Common myeloid progenitor, CD34-positive (primary cell): Measurements from ENCODE around the gene MMP28.
A peak's percentile ranks its signal among the peaks of the same experiment; 100 is the strongest.

Experiments used
- CTCF ChIA-PET: fragments of 350-600 bp; sonication (Branson Sonifier 250); formaldehyde crosslinking; loops from one replicate; lab custom pipeline; 2021; ENCODE audit warnings: antibody characterized with exemption; lab: Charles Lee
- POLR2A ChIA-PET: fragments of 350-600 bp; sonication (Branson Sonifier 250); formaldehyde crosslinking; loops from one replicate; lab custom pipeline; 2021; ENCODE audit warnings: antibody characterized with exemption; lab: Charles Lee
- DNase-seq, 3 donors: peaks; one replicate each; pipeline versions ENCODE4 v3.0.0 to v3.0.0-alpha.2; 2013
- H3K27ac ChIP-seq, 2 experiments: 1 replicate in 1 of 2; 2 replicates in 1 of 2; pipeline ENCODE4 v1.7.0; 2013; ENCODE audit warnings: inconsistent platforms in 2 of 2, low read length in 2 of 2, mild to moderate bottlenecking in 2 of 2, low read depth in 1 of 2, moderate library complexity in 1 of 2; ENCODE audit not compliant: severe bottlenecking in 2 of 2, insufficient read depth in 1 of 2, poor library complexity in 1 of 2
- H3K27me3 ChIP-seq, 5 experiments: replicated peaks in 2 of 5; 1 replicate in 3 of 5; 2 replicates in 2 of 5; pipeline versions ENCODE4 v1.6.1 to v1.7.0; 2013; ENCODE audit warnings: low read length in 4 of 5, mild to moderate bottlenecking in 2 of 5, moderate library complexity in 2 of 5, inconsistent platforms in 1 of 5; ENCODE audit not compliant: insufficient read depth in 5 of 5, control insufficient read depth in 4 of 5
- H3K36me3 ChIP-seq, 4 experiments: 1 replicate in 2 of 4; 2 replicates in 2 of 4; pipeline versions ENCODE4 v1.6.1 to v1.7.0; 2013; ENCODE audit warnings: low read length in 3 of 4, control low read depth in 1 of 4, mild to moderate bottlenecking in 1 of 4; ENCODE audit not compliant: control insufficient read depth in 4 of 4, insufficient read depth in 4 of 4
- H3K4me1 ChIP-seq, 4 experiments: 1 replicate in 3 of 4; 2 replicates in 1 of 4; pipeline versions ENCODE4 v1.6.1 to v1.7.1; 2013; ENCODE audit warnings: low read length in 3 of 4, mild to moderate bottlenecking in 3 of 4, control low read depth in 1 of 4, inconsistent platforms in 1 of 4, moderate library complexity in 1 of 4; ENCODE audit not compliant: control insufficient read depth in 4 of 4, insufficient read depth in 4 of 4; ENCODE audit errors: control extremely low read depth in 1 of 4
- H3K4me3 ChIP-seq, 7 experiments: 1 replicate in 4 of 7; 2 replicates in 3 of 7; pipeline versions ENCODE4 v1.5.1 to v1.7.0; 2013; ENCODE audit warnings: mild to moderate bottlenecking in 7 of 7, low read length in 6 of 7, moderate library complexity in 6 of 7, inconsistent platforms in 2 of 7, low read depth in 2 of 7, control low read depth in 1 of 7; ENCODE audit not compliant: insufficient read depth in 4 of 7, control insufficient read depth in 1 of 7; ENCODE audit errors: extremely low read depth in 1 of 7
- H3K9me3 ChIP-seq, 5 experiments: 1 replicate in 4 of 5; 2 replicates in 1 of 5; pipeline versions ENCODE4 v1.6.1 to v1.7.1; 2013; ENCODE audit warnings: low read length in 4 of 5, mild to moderate bottlenecking in 2 of 5, inconsistent platforms in 1 of 5, low read depth in 1 of 5, moderate library complexity in 1 of 5; ENCODE audit not compliant: control insufficient read depth in 4 of 5, insufficient read depth in 2 of 5; ENCODE audit errors: control extremely low read depth in 1 of 5
- WGBS: methylation state at CpG from one replicate; pipeline ENCODE4 v1.1.5; 2013; ENCODE audit not compliant: insufficient coverage; 5-methylcytosine and 5-hydroxymethylcytosine counted together

Gene MMP28

DNA sequence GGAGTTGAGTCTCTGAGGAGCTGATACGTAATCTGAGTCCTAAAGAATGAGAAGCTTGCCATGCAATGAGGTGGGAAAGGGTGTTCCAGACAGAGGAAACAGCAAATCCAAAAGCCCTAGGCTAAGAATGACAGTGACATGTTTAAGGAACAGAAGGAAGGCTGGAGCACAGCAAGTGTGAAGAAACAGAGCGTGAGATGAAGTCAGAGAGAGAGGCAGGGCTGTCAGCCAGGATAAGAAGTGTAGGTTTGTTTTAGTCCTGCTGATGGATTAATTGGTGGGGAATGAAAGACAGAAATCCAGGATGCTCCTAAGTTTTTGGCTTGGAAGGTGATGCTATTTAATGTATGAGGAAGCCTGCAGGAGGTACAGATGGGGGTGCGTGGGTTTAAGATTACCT is 14.5 kb downstream of the MMP28 start:
- H3K27me3 ChIP-seq, result no peaks in the 10 kb centered on the region
- no peak overlapping the region for H3K4me3 ChIP-seq
- peaks cover 3 to 8% (median 6%) of the 10 kb centered on the region in 4 experiments for H3K36me3 ChIP-seq
- H3K9me3 ChIP-seq, result no peaks in the 10 kb centered on the region
- no peak overlapping the region for H3K27ac ChIP-seq
- WGBS, result 97% methylated on average over 3 of the region's 3 CpGs
- ChIA-PET POLR2A (interaction anchor here (1.0 kb wide), 1 partner anchor 14 kb away, joined by 3 read pairs; the partner anchor contains the start of gene MMP28), CTCF (interaction anchor here (1.6 to 24.9 kb wide), 6 partner anchors 8 to 69 kb away, joined by 3 to 482 read pairs (median 11); partner anchors contain the start of genes MMP28 and TAF15)
- no peak for DNase-seq
- H3K4me1 ChIP-seq, result peaks cover 0 to 10% (median 0%) of the 10 kb centered on the region in 4 experiments

DNA sequence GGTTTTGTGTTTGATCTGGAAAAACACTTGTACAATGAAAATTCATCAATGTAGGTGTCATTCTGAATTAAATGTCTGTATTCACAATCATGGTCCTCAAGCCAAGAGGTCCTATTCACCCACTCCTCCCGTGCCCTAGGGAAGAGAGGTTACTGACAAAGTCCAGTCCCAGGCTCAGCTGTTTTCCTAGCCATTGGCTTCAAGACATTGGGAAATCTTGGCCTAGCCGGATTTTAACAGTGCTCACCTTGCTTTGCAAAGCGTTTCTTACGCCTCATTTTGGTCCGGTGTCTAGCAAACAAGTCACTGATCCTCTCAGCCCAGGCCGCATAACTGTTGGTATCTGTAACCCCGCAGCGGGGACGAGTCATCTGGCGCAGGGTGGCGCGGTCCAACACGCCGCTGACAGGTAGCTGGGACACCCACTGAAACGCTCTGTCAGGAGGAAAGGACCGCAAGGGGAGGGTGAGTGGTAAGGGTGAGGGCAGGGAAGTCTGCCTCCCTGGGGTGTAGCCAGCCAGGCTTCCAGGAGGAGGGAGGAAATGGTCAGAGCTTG is 16.7 kb downstream of the MMP28 start:
- H3K36me3 ChIP-seq, result peaks cover 3 to 7% (median 4%) of the 10 kb centered on the region in 4 experiments
- POLR2A ChIA-PET, result no interaction called here
- CTCF ChIA-PET, result interaction anchor here (0.7 to 24.9 kb wide), 7 partner anchors 8 to 33 kb away, joined by 3 to 482 read pairs (median 9); partner anchors contain the start of genes MMP28 and TAF15
- H3K4me3 ChIP-seq, result no peak overlapping the region
- no peak for DNase-seq
- H3K4me1 ChIP-seq, result peaks cover 2 to 25% (median 21%) of the 10 kb centered on the region in 4 experiments
- H3K27me3 ChIP-seq, result no peaks in the 10 kb centered on the region
- 96% methylated on average over 16 of the region's 16 CpGs for WGBS
- H3K27ac ChIP-seq, result no peak overlapping the region
- no peaks in the 10 kb centered on the region for H3K9me3 ChIP-seq

DNA sequence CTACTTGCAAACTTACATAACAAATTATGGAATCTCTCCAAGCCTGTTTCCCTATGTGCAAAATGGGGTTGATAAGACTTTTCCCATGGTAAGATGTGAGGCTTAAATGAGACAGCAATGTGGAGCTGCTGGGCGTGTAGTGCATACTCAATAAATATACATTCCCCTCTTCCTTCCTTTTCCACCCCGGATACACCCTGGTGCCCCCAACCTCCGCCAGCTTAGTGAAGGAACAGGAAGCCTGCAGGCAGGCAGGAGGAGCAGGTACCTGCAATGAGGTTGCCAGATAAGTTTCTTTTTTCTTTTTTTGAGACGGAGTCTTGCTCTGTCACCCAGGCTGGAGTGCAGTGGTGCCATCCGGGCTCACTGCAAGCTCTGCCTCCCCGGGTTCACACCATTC is 19.9 kb downstream of the MMP28 start:
- WGBS, result no CpG with 5 or more reads among the region's 6 CpGs
- Histone ChIP-seq H3K27me3 (no peaks in the 10 kb centered on the region), H3K4me3 (peak overlapping the region in 1 of 7 experiments; percentile 32), H3K9me3 (no peaks in the 10 kb centered on the region), H3K4me1 (peaks cover 4 to 48% (median 38%) of the 10 kb centered on the region in 4 experiments), H3K36me3 (peaks cover 3 to 7% (median 4%) of the 10 kb centered on the region in 4 experiments), H3K27ac (no peak overlapping the region)
- ChIA-PET POLR2A (no interaction called here), CTCF (interaction anchor here (0.9 to 24.9 kb wide), 4 partner anchors 9 to 36 kb away, joined by 3 to 482 read pairs (median 4); partner anchors contain the start of gene TAF15)
- DNase-seq, result peak in 2 of 3 donors; percentile 48 to 62

DNA sequence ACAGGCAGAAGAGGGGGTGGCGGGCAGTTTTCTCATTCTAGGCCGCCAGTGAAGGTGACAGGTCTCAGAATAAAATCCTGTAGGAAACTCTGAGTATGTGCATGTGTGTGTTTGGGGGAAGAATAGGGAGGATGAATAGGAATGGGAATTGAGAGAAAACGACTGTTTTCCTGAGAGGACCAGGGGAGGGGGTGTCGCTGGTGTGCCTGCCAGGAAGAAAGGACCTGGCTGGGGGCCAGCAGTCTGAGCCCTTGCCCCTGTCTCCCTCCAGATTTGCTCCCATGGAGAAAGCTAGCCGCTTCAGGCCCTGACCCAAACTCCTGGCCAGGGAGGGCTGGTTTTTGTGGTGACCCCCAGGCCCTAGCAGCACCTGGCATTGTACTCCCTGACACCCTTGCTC is 20.4 kb downstream of the MMP28 start:
- DNase-seq, result no peak
- no peaks in the 10 kb centered on the region for H3K27me3 ChIP-seq
- 68% methylated on average over 5 of the region's 5 CpGs for WGBS
- H3K9me3 ChIP-seq, result no peaks in the 10 kb centered on the region
- POLR2A ChIA-PET, result no interaction called here
- peaks cover 4 to 48% (median 38%) of the 10 kb centered on the region in 4 experiments for H3K4me1 ChIP-seq
- H3K4me3 ChIP-seq, result no peak overlapping the region
- H3K27ac ChIP-seq, result no peak overlapping the region
- H3K36me3 ChIP-seq, result peaks cover 3 to 7% (median 4%) of the 10 kb centered on the region in 4 experiments
- CTCF ChIA-PET, result interaction anchor here (0.9 to 24.9 kb wide), 6 partner anchors 8 to 37 kb away, joined by 3 to 482 read pairs (median 4); partner anchors contain the start of gene TAF15

DNA sequence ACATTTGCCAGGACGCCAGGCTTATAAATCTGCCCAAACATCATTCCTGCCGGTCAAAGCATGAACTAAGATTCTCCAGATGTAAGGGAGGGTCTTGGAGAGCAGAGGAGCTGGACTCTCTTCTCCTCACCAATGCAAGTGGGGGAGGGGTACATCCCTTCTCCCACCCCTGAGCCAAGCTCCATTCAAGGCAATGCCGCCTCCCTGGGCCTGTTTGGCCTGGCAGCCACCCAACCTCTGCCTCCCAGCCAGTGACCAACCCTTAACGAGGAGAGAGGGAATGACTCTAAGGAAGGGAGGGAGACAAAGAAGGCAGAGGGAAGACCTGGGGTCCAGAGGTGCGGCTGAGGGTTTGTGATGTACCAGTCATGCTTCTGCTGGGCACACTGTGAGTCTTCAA is 20.9 kb downstream of the MMP28 start:
- Histone ChIP-seq H3K27me3 (no peaks in the 10 kb centered on the region), H3K9me3 (no peaks in the 10 kb centered on the region), H3K4me1 (peaks cover 4 to 48% (median 38%) of the 10 kb centered on the region in 4 experiments), H3K27ac (no peak overlapping the region), H3K4me3 (no peak overlapping the region), H3K36me3 (peaks cover 3 to 7% (median 4%) of the 10 kb centered on the region in 4 experiments)
- DNase-seq, result no peak
- CTCF ChIA-PET, result interaction anchor here (1.3 to 24.9 kb wide), 4 partner anchors 10 to 37 kb away, joined by 4 to 482 read pairs (median 11); partner anchors contain the start of gene TAF15
- WGBS, result 100% methylated on average over 2 of the region's 5 CpGs
- POLR2A ChIA-PET, result no interaction called here

DNA sequence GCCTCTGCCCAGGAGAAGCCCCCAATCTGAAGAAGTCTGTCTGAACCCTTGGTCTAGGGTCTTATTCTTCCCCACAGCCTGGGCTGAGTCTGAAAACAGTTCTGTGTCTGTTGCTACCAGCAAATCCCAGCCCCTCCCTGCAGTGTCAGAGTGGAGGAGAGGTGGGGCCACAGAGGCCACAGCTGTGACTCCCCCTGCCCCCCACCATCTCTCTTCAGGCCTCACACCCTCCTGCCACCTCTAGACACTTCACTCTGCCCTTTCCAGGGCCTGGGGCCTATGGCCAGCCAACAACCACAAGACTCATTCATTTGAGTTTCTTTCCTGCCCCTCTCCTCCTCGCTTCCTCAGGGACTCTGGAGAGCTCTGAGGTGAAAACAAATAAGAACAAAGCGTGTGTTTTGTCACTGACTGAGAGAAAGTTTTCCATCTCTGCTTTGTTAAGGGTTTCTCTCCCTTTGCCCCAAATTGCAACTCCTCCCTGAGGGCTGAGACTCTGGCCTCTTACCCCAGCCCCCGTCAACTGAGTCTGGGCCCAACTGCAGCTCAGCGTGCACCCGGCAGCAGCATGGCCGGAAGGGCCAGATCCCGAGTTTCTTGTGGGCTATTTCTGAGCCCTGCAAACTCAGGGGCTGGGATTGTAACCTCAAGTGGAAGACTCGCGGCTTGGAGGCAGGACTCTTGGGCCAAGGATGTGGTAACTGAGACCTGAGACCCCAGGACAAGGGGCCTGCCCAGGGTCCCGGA is 21.6 kb downstream of the MMP28 start:
- 44% methylated on average over 9 of the region's 10 CpGs for WGBS
- peak overlapping the region in 1 of 2 experiments; percentile 47 for H3K27ac ChIP-seq
- peaks cover 4 to 48% (median 38%) of the 10 kb centered on the region in 4 experiments for H3K4me1 ChIP-seq
- peaks cover 3 to 5% (median 4%) of the 10 kb centered on the region in 4 experiments for H3K36me3 ChIP-seq
- POLR2A ChIA-PET, result no interaction called here
- H3K27me3 ChIP-seq, result no peaks in the 10 kb centered on the region
- no peaks in the 10 kb centered on the region for H3K9me3 ChIP-seq
- peak in 2 of 3 donors; percentile 55 to 63 for DNase-seq
- CTCF ChIA-PET, result interaction anchor here (1.3 to 24.9 kb wide), 4 partner anchors 10 to 38 kb away, joined by 4 to 482 read pairs (median 11); partner anchors contain the start of gene TAF15
- H3K4me3 ChIP-seq, result peak overlapping the region in 1 of 7 experiments; percentile 20
